ENCODE results near the gene CCP110.

DNA sequence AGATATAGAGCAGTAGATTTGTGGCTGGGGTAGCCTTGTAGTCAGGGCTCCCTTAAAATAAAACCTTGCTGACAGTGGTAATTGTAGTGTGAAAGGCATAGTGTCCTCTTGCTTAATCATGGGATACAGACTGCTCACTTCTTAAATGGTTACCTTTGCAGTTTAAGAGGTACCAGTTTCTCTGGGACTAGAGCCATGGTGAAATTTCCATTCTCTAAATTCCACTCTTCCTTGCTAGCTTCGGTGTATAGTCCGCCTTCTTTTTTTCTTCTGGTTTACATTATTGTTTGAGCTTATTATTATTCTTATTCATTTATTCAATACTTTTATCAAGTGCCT is 1.6 kb downstream of the CCP110 start:
- TF ChIP-seq CTCF (IDR thresholded peaks at IDR 0.05; ENCODE audit: poor library complexity) (no peak), EZH2 (IDR thresholded peaks at IDR 0.05; ENCODE audit: borderline replicate concordance) (no peak)
